ENCODE data around the gene MAP1B.

GRCh38 chr5:72146056-72146455 is 38.8 kb downstream of the MAP1B start:
- TF ChIP-seq SP1 (IDR thresholded peaks at IDR 0.05; ENCODE audit: low read depth) = no peak
- TF ChIP-seq, protein P1, sequence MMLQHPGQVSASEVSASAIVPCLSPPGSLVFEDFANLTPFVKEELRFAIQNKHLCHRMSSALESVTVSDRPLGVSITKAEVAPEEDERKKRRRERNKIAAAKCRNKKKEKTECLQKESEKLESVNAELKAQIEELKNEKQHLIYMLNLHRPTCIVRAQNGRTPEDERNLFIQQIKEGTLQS (IDR thresholded peaks at IDR 0.05) = no peak
- TF ChIP-seq YY1 (IDR thresholded peaks at IDR 0.05; ENCODE audit: extremely low read depth, insufficient replicate concordance, low read depth, low read length) = no peak
